HG03108 (cell line): ENCODE data around the gene CALCR.

Source experiments
- ATAC-seq: cut with Tn5 transposase; IDR thresholded peaks from one replicate; pipeline ENCODE4 v1.9.1; 2021; ENCODE audit warnings: moderate library complexity; ENCODE audit not compliant: unreplicated experiment

The CALCR gene

DNA sequence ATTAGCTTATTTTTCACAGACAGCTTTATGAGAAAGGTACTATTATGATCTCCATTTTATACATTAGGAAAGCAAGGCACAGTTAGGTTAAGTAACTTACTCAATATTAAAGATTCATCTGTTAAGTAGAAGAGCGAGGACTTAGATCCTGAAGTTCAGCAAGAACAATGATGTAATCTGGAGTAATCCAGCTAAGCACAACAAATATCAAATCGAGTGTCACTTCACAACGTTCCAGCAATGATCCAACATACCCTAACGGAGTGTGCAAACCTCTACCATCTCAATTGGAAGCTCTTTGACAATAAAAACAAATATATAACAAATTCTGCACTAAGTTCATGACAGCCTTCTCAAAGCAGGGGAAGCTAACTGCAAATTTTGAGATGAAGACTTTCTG is 121.3 kb downstream of the CALCR start:
- no peak for ATAC-seq

DNA sequence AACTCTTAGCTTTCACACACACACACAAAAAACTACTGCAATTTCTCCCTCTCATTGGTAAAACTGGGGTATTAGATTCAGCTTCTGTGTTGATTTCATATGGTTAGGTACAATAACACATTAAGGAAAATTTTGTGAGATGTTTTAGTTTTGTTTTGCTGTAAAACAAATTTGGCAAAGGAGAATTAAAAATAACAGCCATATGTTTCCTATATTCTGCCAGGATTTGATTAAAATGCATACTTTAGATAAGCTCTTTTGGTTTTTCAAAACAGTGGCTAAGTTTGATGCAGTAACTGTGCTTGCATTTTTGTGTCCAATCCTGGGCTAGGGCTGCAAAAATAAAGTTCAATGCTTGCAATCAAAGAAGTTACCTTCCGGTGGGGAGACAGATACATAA is 126.3 kb downstream of the CALCR start:
- ATAC-seq, result no peak

DNA sequence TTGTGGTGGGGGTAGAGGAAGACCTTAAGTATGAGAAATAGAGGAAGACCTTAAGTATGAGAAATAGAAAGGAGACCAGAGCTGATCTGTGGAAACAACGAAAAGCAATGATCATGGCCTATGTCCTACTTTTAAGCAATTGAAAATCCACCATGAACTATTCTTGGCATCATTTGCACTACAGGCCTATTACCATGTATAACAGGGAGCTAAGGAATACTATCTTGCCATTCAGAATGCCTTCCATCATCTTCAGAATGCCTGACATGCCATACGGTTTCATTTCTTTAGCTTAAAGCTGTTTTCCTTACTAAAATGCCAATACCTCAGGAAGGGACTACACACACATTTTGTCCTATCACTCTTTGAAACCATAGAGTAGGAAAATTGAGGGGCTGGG is 127.0 kb downstream of the CALCR start:
- no peak for ATAC-seq

DNA sequence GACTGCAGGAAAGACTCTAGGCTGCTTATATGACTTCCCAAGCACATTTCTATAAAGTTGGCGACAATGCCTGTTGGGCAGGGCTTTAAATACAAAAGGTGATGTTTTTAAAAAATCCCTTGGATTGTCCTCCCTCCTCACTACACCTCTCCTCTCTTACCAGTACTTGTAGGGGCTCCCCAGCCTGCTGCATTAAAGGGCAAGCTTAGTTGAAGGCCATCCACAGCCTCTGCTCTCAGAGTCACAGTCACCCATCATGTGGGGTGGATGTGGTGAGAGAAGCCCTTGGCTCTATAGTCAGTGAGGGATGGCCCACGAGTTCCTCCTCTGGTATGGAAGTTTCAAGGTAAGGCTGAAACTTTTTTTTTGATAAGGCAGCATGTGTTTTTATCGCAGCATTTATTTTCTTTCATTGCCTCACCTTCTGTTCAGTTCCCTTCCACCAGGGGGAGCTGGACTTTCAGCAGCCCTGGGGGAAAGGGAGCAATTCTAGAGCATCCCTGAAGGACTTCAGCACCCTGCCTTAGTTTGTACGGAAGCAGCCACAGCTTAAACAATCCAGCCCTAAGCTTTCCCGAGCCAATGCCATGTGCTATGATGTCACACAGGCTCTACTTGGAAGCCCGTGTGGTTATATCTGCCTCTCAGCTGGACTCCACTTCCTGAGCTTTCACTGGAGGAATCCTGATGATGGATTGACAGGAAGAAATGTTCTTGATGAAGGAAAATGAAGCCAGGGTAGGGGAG is 131.9 kb downstream of the CALCR start:
- ATAC-seq, result no peak

DNA sequence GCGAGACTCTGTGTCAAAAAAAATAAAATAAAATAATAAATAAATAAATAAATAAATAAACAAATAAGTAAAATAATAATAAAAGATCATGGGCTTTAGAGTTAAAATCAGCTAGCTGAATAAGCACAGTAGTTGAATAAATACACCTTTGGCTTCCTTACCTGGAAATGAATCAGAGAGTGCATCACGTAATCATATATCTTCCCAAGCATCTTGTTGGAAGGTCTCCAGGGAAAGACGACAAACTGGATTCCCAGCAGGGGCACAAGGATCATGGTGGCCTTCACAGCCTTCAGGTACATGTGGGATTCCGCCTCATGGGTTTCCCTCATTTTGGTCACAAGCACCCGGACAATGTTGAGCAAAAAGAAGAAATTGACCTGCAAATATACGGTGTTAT is 138.7 kb downstream of the CALCR start:
- no peak for ATAC-seq

DNA sequence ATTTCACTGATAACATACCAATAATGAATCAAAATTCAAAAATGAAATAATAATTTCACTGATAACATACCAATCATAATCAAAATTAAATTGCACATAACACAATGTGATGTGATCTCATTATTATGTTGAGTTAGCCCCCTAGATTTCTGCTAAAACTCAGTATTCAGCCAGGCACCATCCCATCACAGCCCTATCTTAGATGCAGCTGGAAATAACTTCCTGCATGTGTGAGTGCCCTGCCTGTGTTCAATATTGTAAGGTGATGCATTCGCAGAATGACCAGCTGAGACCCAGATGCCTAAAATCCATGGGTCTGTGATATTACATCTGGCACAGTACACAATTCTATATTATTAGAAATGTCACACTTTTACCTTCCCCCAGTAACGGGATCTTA is 142.4 kb downstream of the CALCR start:
- no peak for ATAC-seq

DNA sequence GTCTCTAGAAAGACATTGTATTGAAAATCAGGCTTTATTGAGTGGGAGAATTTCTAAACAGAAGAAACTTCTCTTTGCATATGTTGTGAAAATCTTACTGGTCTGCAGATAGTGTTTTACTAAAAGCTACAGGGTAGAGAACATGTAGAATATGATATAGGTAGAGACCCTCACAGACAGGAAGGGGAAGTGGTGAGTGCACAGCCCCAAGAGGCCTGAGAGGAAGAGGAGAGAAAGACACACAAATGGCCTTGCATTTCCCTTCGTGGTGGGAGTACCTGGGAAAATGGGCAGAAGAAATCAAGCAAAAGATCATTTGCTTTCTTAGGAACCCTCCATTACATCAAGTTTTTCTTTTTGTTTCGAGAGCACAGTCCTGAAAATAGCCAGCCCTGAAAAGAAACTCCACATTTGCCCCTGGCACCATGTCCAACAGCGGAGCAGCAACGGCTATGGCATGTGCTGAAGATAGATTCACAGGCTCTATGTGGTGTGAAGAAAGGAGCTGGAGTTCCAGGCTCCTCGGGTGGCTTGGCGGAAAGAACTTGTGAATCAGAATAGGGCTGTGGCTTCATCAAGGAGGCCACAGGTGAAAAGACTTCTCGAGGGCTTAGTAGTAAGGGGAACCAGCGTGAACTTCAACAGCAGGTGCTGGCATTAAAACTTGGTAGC is 143.5 kb downstream of the CALCR start:
- no peak for ATAC-seq

DNA sequence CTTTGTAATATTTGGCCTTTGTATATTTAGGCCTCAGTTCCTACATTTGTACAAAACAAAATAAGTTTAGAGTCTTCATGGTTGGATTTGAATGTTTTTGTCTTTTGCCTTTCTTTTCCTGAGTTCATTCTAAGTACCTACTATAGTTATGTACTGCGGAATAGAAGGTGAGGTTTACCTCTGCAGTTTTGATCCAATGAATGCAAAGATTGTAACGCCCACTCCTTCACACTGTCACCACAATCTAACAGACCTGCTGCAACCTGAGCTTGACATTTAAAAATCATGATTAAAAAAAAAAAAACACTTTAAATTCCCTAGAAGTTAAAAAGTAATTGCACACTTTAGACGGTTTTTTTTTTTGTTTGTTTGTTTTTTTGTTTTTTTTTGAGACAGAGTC is 145.0 kb downstream of the CALCR start:
- no peak for ATAC-seq

DNA sequence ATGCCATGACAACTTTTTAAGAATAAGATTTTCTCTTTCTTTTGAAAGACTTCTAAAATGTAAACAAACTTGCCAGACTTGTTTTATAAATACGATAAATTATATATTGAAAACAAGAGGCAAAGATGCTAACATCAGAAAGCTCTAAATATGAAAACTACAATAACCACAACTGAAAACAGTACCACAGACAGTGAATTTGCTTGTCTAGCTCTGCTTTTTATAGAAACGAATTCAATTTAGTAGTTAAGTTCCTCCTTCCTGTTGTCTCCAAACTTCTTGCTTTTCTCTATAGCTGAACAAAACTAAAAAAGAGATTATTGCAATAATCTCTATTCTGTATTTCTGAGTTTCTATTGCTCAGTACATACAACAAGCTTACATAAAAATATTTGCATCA is 147.4 kb downstream of the CALCR start:
- ATAC-seq, result no peak

DNA sequence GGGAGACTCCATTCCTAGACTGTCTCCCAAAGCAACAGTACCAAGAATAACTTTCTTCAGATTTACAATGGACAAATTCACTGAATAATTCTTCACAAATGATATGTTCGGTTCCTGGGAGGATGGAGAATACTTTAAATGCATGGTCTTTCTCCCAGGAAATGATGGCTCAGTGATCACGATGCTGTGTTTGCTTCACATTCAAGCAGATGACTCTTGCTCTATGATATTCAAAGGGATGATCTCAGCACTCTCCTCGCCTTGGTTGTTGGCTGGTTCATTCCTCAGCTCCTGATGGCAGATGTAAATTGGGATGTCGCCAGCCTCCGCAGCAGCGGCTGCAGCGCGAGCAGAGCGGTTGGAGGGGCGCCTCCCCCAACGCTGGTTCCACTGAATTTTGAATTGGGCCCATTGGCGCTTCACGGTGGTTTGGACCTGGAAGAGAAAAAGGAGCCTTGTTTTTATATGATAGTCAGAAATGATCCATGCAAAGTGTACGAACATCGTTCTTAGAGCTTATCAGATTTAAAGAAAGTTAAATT is 148.3 kb downstream of the CALCR start:
- no peak for ATAC-seq

DNA sequence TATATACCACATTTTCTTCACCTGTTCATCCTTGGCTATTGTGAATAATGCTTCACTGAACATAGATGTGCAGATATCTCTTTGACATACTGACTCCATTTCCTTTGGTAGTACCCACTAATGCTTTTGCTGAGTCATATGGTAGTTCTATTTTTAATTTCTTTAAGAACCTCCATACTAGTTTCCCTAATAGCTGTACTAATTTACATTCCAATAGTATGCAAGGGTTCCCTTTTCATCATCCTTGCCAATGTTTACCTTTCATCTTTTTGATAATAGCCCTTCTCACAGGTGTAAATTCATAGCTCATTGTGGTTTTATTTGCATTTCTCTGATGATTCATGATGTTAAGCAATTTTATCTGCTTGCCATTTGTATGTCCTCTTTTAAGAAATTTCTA is 159.9 kb downstream of the CALCR start:
- no peak for ATAC-seq

DNA sequence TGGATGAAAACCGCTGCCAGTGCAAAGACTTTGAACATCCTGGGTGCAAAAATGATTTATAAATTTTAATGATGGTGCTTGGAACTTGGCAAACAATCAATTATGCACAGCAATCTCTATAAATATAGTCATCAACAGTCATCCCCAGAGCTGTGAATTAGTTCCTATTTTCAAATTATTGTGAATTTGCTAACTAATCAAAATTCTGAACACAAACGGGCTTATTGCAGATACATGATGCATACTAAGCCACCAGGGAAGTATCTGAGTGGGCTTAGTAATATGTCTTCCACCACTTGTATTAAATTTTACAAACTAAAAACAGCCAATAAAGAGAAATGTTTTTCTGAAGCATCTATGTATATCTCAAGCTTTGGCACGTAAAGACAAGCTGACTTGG is 165.2 kb downstream of the CALCR start:
- ATAC-seq, result no peak

DNA sequence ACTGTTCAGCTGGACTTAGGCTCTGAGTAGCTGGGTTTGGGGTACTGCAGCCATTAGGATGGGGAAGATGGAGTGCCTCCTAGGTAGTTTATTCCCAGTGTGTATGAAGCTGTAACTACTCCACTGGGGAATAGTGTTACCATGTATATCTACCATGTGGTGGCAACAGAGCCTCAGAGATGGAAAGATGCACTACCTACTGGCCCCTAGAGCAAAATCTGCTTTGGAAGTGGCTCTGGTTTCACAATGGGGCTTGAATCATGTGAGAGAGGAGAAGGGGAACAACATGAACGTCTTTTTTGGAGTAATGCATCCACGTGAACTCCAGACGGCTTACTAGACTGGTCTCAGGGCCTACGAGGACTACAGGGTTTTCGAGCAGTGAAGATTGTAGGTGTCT is 167.3 kb downstream of the CALCR start:
- ATAC-seq, result no peak

DNA sequence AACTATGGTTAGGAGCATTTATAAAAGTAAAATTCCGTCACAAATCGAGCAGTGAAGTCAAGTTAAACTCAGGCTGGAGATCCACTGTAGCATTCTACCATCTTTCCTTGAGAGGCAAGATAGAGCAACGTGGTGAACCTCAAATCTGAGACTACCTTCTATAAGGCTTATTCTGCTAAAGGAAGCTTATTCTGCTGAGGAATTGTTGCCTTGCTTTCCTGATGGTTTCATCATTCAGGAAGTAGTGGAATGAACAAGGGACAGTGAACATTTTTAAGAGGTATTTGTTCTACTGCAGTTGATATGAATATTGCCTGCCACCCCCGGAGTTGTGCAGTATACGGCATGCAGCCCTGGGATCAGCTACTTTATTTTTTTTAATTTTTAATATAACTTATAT is 171.6 kb downstream of the CALCR start:
- no peak for ATAC-seq

DNA sequence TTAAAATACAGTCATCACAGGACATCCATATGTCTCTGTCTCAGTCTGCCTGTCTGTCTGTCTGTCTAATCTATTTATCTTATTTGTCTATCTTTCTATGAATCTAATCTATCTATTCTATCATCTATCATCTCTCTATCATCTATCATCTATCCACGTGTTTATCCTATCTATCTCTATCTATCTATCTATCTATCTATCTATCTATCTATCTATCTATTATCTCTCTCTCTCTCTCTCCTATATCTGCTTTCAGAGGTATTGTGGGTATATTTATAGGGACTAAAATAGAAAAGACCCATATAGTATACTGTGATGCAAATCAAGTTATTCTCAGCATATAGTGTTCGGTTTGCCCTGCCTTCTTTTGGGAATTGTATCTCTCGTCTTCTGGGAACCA is 174.9 kb downstream of the CALCR start:
- ATAC-seq, result no peak

DNA sequence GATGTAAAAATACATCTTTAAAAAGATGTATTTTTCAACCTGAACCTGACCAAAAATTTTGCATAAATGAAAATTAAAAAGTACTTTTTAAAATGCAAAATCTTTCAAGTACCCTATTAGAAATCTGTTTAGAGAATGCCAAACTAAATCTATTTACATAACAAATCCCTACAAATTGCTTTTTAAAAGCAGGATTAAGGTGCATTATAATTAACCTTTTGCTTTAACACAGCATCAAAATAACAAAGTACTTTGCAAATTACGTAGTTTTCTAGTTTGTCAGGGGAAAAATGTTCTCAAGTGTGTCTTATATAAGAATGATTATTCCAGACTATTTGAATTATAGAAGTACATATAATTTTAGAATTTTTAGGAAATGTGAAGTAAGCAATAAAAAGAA is 181.5 kb downstream of the CALCR start:
- ATAC-seq, result no peak

DNA sequence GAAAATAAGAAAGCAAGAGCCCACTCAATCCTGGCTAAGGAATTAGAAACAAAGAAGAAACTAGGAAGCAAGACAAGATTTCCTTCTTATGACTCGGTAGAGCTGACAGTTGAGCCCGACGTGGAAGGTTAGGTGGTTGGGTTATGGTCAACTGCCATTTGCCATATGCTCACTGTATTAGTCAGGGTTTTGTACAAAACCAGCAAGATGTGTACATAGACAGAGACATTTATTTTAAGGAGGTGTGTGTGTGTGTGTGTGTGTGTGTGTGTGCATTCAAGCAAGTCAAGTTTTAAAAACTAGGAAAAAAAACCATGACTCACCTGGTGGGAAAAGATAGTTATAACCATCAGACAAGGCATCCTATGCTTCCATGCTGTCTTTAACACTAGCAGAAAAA is 183.9 kb downstream of the CALCR start:
- no peak for ATAC-seq

DNA sequence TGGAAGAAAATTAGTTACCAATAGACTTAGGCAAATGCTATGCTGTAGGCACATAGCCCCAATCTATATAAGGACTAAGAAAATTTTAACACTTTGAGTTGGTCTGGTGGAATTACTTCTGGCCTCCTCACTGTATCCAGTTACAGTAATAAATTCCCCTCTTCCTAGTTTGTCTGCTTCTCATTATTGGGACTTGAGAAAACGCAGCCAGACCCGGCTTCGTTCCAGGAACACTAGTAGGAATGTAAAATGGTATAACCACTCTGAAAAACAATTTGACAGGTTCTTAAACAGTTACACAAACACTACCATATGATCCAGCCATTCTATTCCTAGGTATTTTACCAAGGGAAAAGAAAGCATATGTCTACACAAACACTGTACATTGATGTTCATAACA is 192.2 kb downstream of the CALCR start:
- ATAC-seq, result no peak

DNA sequence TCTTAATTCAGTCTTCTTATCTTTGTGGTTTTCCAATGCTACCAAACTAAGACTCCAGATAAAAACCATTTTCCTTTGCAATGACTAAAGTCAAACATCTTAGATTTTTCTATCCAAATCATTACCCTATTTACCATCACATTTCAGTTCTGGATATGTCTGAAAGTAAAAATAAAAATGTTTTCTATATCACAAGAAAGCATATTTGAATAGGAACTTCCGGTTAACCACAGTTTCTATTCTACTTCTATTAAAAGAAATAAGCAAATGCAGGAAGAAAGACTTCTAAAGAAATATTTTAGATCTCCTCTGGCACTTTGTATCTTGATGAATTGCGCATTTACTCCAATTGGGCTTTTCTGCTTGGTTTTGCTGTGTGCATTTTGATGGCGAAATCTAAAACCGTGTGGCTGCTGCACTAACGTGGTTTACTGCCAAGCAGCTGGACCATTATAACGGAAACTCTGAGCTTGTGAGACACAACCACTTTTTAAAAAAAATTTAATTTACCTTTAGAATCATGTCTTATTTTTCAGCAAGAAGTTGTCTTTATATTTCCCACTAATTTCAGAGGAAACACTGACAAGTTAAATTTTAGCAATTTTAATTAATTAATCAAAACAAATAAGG is 196.3 kb downstream of the CALCR start:
- peak; percentile 50 for ATAC-seq

DNA sequence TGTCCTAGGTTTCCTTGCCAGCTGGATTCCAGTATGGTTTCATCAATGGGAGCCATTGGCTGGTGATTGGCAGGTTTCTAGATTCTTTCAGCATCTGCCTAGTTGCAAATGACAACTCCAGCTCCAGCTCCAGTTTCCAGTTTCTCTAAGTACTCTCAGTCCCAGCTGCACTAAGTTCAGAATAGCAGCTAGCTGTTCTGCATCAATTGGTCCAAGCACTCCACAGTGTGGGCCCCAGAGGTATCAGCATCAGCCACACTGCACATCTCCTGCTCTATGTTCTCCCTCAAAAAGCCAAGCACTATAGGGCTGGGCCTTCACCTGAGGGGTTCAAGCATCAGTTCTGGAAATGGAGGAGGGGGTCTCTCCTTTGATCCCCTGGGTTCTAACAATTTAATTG is 198.9 kb downstream of the CALCR start:
- ATAC-seq, result no peak
